A673 (cell line): ENCODE results near the gene USP5. TPM values are rescaled to one million over a fixed set of nuclear protein-coding genes. Genes with fewer than 3 reads are reported as not detected.

ENCODE experiments used
- BruUV-seq: library from RNA; stranded (reverse); fragments of 400-500 nt; replicated peaks from 2 replicates; lab custom pipeline; 2021; lab: Mats Ljungman, UMichigan
- CTCF ChIA-PET: fragments of 300-600 bp; sonication (Branson Sonifier 250); formaldehyde crosslinking; loops from one replicate; lab custom pipeline; 2022; ENCODE audit warnings: antibody characterized with exemption; lab: Charles Lee
- POLR2A ChIA-PET: fragments of 300-600 bp; sonication (Branson Sonifier 250); formaldehyde crosslinking; loops from one replicate; lab custom pipeline; 2022; ENCODE audit warnings: antibody characterized with exemption; ENCODE audit not compliant: low non-redundant PET; lab: Charles Lee
- DNase-seq: peaks from one replicate; pipeline ENCODE4 v3.0.0-alpha.2; 2015; ENCODE audit warnings: low spot score
- H3K27ac ChIP-seq: fragments of 200-600 bp; sonication (generic); 2 replicates; pipeline ENCODE4 v1.5.1; 2016; ENCODE audit warnings: mixed run types, low read depth, mild to moderate bottlenecking, mixed read lengths, antibody characterized with exemption, low read length; ENCODE audit not compliant: poor library complexity, severe bottlenecking
- H3K27me3 ChIP-seq: fragments of 200-600 bp; sonication (generic); replicated peaks from 2 replicates; pipeline ENCODE4 v1.6.1; 2017; ENCODE audit warnings: mixed run types, low read depth, mild to moderate bottlenecking, mixed read lengths, antibody characterized with exemption, low read length; ENCODE audit not compliant: insufficient read depth, poor library complexity
- H3K36me3 ChIP-seq: fragments of 200-600 bp; sonication (generic); 2 replicates; pipeline ENCODE4 v1.6.1; 2016; ENCODE audit warnings: mixed run types, mild to moderate bottlenecking, mixed read lengths, antibody characterized with exemption, low read length; ENCODE audit not compliant: insufficient read depth, poor library complexity, severe bottlenecking
- H3K4me1 ChIP-seq: fragments of 200-600 bp; sonication (generic); 2 replicates; pipeline ENCODE4 v1.6.1; 2017; ENCODE audit warnings: mixed run types, mild to moderate bottlenecking, mixed read lengths, antibody characterized with exemption, low read length; ENCODE audit not compliant: insufficient read depth, poor library complexity, severe bottlenecking
- H3K4me3 ChIP-seq: fragments of 200-600 bp; sonication (generic); 2 replicates; pipeline ENCODE4 v1.5.1; 2016; ENCODE audit warnings: low read depth, mixed run types, mild to moderate bottlenecking, mixed read lengths, low read length; ENCODE audit not compliant: poor library complexity, severe bottlenecking
- H3K9me3 ChIP-seq: fragments of 200-600 bp; sonication (generic); 2 replicates; pipeline ENCODE4 v1.6.1; 2016; ENCODE audit warnings: mixed run types, low read depth, mild to moderate bottlenecking, mixed read lengths, antibody characterized with exemption, low read length; ENCODE audit not compliant: poor library complexity, severe bottlenecking
- EZH2 ChIP-seq: fragments of 200-600 bp; sonication (generic); IDR thresholded peaks from 2 replicates; pipeline ENCODE4 v1.6.1; 2017; ENCODE audit warnings: borderline replicate concordance, low read depth, mild to moderate bottlenecking, mixed read lengths, antibody characterized with exemption, low read length; ENCODE audit not compliant: poor library complexity, severe bottlenecking
- intact Hi-C: fragments of 100-400 bp; cut with micrococcal nuclease; formaldehyde crosslinking; loops from one replicate; pipeline ENCODE4 v1.10.0; 2022; ENCODE audit not compliant: unreplicated experiment
- total RNA-seq: library from RNA; stranded (reverse); gene quantifications from 2 replicates; pipeline ENCODE4 v1.2.3, GENCODE V29; 2021
- TF ChIP-seq, protein P1 (sequence below): fragments of 300-800, 200-600 bp; sonication (generic); conservative IDR thresholded peaks from 2 replicates; pipeline ENCODE4 v1.5.1; 2017; ENCODE audit warnings: low read depth, mild to moderate bottlenecking, antibody characterized with exemption, low read length, moderate library complexity, mixed read lengths

Gene USP5
- total RNA-seq, 1 experiment from 2014 or later, result 209 TPM

DNA sequence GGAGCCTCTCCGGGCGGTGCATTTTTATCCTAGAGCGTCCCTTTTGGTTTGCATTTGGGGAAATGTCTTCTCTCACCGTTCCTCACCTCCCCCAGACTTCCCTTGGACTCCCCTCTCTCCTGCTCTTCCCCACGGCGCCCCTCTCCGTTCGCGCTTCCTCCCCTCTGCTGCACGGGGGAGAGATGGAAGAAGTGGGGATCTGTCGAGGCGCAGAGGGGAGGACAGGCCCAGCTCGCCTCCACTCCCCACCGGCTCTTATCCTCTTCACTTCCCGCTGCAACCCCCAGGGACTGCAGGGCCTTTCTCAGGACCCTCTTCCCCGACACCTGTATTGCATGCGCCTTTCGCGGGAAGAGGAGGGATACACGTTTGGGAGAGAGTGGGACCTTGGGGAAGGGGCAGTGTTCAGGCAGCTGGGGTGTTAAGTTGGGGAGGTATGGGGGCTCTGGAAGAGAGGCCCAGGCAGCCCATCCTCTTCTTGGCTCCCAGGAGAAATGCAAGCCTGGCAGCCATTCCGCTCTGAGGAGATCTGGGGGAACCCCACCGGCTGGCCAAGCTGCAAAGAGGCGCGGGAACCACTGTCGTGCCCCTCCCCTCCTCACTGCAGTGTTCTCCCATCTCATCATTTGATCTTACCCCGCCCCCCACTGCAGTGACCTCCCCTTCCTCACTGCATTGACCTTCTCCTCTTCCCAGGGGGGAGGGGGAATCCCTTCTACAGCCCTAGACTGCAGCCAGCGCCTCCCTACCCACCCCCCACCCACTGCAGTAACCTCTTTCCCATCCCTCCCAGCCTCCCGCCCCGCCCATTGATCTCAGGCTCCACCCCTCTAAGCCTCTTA, 63.2 kb downstream of the USP5 start:
- peak overlapping the region; percentile 88 for H3K27ac ChIP-seq
- no peaks in the 10 kb centered on the region for H3K27me3 ChIP-seq
- H3K9me3 ChIP-seq, result no peaks in the 10 kb centered on the region
- no peak for TF ChIP-seq EZH2
- TF ChIP-seq, protein P1, sequence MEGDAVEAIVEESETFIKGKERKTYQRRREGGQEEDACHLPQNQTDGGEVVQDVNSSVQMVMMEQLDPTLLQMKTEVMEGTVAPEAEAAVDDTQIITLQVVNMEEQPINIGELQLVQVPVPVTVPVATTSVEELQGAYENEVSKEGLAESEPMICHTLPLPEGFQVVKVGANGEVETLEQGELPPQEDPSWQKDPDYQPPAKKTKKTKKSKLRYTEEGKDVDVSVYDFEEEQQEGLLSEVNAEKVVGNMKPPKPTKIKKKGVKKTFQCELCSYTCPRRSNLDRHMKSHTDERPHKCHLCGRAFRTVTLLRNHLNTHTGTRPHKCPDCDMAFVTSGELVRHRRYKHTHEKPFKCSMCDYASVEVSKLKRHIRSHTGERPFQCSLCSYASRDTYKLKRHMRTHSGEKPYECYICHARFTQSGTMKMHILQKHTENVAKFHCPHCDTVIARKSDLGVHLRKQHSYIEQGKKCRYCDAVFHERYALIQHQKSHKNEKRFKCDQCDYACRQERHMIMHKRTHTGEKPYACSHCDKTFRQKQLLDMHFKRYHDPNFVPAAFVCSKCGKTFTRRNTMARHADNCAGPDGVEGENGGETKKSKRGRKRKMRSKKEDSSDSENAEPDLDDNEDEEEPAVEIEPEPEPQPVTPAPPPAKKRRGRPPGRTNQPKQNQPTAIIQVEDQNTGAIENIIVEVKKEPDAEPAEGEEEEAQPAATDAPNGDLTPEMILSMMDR, result no peak
- peak overlapping the region; percentile 97 for H3K4me3 ChIP-seq
- BruUV-seq, result TSS peak; percentile 34
- peak; percentile 88 for DNase-seq
- ChIA-PET CTCF (interaction anchor here (1.0 kb wide), 2 partner anchors 42 to 46 kb away, joined by 3 read pairs; partner anchors contain the start of gene SPSB2), POLR2A (no interaction called here)
- peaks cover 13% of the 10 kb centered on the region for H3K4me1 ChIP-seq
- intact Hi-C loops, result no loop called here
- peaks cover 39% of the 10 kb centered on the region for H3K36me3 ChIP-seq

DNA sequence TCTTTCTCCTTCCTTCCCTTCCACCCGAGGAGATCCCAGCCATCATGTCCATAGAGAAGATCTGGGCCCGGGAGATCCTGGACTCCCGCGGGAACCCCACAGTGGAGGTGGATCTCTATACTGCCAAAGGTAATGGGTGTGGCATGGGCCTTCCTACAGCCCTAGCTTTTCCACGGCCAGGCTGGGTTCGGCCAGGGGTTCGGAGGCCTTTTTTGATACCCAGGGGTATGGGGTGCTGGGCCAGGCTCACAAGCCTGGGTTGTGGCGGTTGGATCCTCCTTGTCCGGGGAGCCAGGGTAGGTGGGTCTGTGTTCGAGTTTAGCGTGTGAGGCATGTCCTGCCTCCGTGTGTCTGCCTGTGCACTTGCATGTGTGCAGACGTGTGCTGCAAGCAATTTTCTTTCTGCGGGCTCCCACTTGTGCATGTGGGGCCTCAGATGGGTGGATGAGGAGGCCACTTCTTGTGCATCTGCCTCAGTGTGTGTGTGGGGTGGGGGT, 63.9 kb downstream of the USP5 start:
- ChIA-PET CTCF (no interaction called here), POLR2A (no interaction called here)
- Histone ChIP-seq H3K27me3 (no peaks in the 10 kb centered on the region), H3K4me1 (peaks cover 13% of the 10 kb centered on the region), H3K36me3 (peaks cover 42% of the 10 kb centered on the region), H3K27ac (peak overlapping the region; percentile 39), H3K9me3 (no peaks in the 10 kb centered on the region), H3K4me3 (peak overlapping the region; percentile 97)
- DNase-seq, result no peak
- no TSS peak for BruUV-seq
- intact Hi-C loops, result no loop called here
- TF ChIP-seq, protein P1, result no peak
- no peak for TF ChIP-seq EZH2

Other genes with a start within 250 kb of the USP5 start
- 281 and 296 TPM in 2 replicates for gene CHD4, start 244.8 kb upstream of the USP5 start, total RNA-seq
- 0.15 and 0.17 TPM in 2 replicates for gene LPAR5, start 216.2 kb upstream of the USP5 start, total RNA-seq
- gene ACRBP, start 204.7 kb upstream of the USP5 start, total RNA-seq, result 3.0 and 3.6 TPM in 2 replicates
- 21.4 and 25.5 TPM in 2 replicates for gene ING4, start 189.0 kb upstream of the USP5 start, total RNA-seq
- 88.8 and 92.5 TPM in 2 replicates for gene ZNF384, start 162.8 kb upstream of the USP5 start, total RNA-seq
- gene PIANP, start 151.3 kb upstream of the USP5 start, total RNA-seq, result 0.80 and 1.7 TPM in 2 replicates
- gene COPS7A, start 128.1 kb upstream of the USP5 start, total RNA-seq, result 67.2 and 67.7 TPM in 2 replicates
- gene MLF2, start 99.0 kb upstream of the USP5 start, total RNA-seq, result 242 and 254 TPM in 2 replicates
- gene PTMS, start 85.8 kb upstream of the USP5 start, total RNA-seq, result 600 and 620 TPM in 2 replicates
- gene LAG3, start 79.6 kb upstream of the USP5 start, total RNA-seq, result 4.1 and 5.5 TPM in 2 replicates
- not detected in 2 replicates for gene CD4, start 62.6 kb upstream of the USP5 start, total RNA-seq
- gene GPR162, start 30.3 kb upstream of the USP5 start, total RNA-seq, result 18.3 and 23.2 TPM in 2 replicates
- gene P3H3, start 23.7 kb upstream of the USP5 start, total RNA-seq, result 45.3 and 45.6 TPM in 2 replicates
- 20.7 and 21.8 TPM in 2 replicates for gene GNB3, start 11.2 kb upstream of the USP5 start, total RNA-seq
- gene CDCA3, start 864 bp upstream of the USP5 start, total RNA-seq, result 98.0 and 107 TPM in 2 replicates
- 1,240 and 1,277 TPM in 2 replicates for gene TPI1, start 15.4 kb downstream of the USP5 start, total RNA-seq
- 8.1 and 10.8 TPM in 2 replicates for gene SPSB2, start 21.2 kb downstream of the USP5 start, total RNA-seq
- gene LRRC23, start 52.7 kb downstream of the USP5 start, total RNA-seq, result 7.7 and 13.6 TPM in 2 replicates
- gene ENO2, start 62.4 kb downstream of the USP5 start, total RNA-seq, result 138 and 155 TPM in 2 replicates
- gene ATN1, start 75.8 kb downstream of the USP5 start, total RNA-seq, result 139 and 144 TPM in 2 replicates
- gene RNU7-1, start 91.7 kb downstream of the USP5 start, total RNA-seq, result not detected in 2 replicates
- gene C12orf57, start 91.9 kb downstream of the USP5 start, total RNA-seq, result 226 and 260 TPM in 2 replicates
- gene PTPN6, start 99.2 kb downstream of the USP5 start, total RNA-seq, result 2.3 and 3.3 TPM in 2 replicates
- 340 and 351 TPM in 2 replicates for gene PHB2, start 118.5 kb downstream of the USP5 start, total RNA-seq
- 83.0 and 92.3 TPM in 2 replicates for gene EMG1, start 118.8 kb downstream of the USP5 start, total RNA-seq
- 56.6 and 60.2 TPM in 2 replicates for gene LPCAT3, start 166.3 kb downstream of the USP5 start, total RNA-seq
- gene C1S, start 208.6 kb downstream of the USP5 start, total RNA-seq, result 1.9 and 3.1 TPM in 2 replicates
- gene C1R, start 240.3 kb downstream of the USP5 start, total RNA-seq, result 10.9 and 15.0 TPM in 2 replicates